Right cardiac atrium (tissue), 5 donors: ENCODE measurements around the gene MAML2. TPM values are rescaled to one million over a fixed set of nuclear protein-coding genes. Genes with fewer than 3 reads are reported as not detected.
A peak's percentile ranks its signal among the peaks of the same experiment; 100 is the strongest.

Source experiments
- ATAC-seq, 2 donors: fragments of 200-7000 bp; cut with Tn5 transposase; one replicate each; pipeline versions ENCODE4 v1.8.0 to v1.9.1; 2020; ENCODE audit warnings: moderate library complexity in 2 of 2, mild to moderate bottlenecking in 1 of 2
- DNase-seq, 3 donors: peaks; one replicate each; pipeline ENCODE4 v3.0.0-alpha.2; 2020
- H3K27ac ChIP-seq: one replicate; pipeline ENCODE4 v1.5.1; 2013; ENCODE audit warnings: mild to moderate bottlenecking, low read length, control low read depth, moderate library complexity
- H3K27me3 ChIP-seq: one replicate; pipeline ENCODE4 v1.6.1; 2013; ENCODE audit not compliant: control insufficient read depth, insufficient read depth
- H3K4me1 ChIP-seq: one replicate; pipeline ENCODE4 v1.6.1; 2013; ENCODE audit warnings: low read length; ENCODE audit not compliant: control insufficient read depth, insufficient read depth
- H3K4me3 ChIP-seq: one replicate; pipeline ENCODE4 v1.5.1; 2013; ENCODE audit warnings: low read length, control low read depth
- H3K9me3 ChIP-seq: one replicate; pipeline ENCODE4 v1.6.1; 2013; ENCODE audit warnings: low read length; ENCODE audit not compliant: control insufficient read depth
- WGBS: extraction: QIAGEN DNeasy Blood & Tissue Kit; methylation state at CpG from one replicate; pipeline ENCODE4 v1.1.7; 2013; 5-methylcytosine and 5-hydroxymethylcytosine counted together
- intact Hi-C, 4 donors: fragments of 100-400 bp; cut with DNase I; formaldehyde crosslinking; loops; one replicate each; pipeline versions ENCODE4 v1.11.0 to v1.14.0; 2022 to 2023
- polyA plus RNA-seq: library from polyadenylated mRNA; stranded (reverse); fragments of 200-250 nt; gene quantifications from one replicate; pipeline ENCODE4 v1.2.3, GENCODE V29; 2013
- total RNA-seq, 4 donors: library from RNA; stranded (reverse); fragmentation: NEBNext Ultra II Directional; extraction: Animal tissue kit (Norgen Biotek cat#: 25700); gene quantifications; one replicate each; pipeline ENCODE4 v1.2.1, GENCODE V29; 2021
- donor health status: healthy with polysubstance abuse.
- donor health status: DM: no; HTN: yes; CAD: no.
- donor health status: DM: no; HTN: no; CAD: no.
- donor health status: DM: no; HTN: yes; CAD: no; lungs with severe emphysema.
- donor health status: DM: yes; HTN: yes; CAD: no.

MAML2 gene
- total and polyA plus RNA-seq, 5 donors: 2.7 to 9.9 (median 7.4) TPM

DNA sequence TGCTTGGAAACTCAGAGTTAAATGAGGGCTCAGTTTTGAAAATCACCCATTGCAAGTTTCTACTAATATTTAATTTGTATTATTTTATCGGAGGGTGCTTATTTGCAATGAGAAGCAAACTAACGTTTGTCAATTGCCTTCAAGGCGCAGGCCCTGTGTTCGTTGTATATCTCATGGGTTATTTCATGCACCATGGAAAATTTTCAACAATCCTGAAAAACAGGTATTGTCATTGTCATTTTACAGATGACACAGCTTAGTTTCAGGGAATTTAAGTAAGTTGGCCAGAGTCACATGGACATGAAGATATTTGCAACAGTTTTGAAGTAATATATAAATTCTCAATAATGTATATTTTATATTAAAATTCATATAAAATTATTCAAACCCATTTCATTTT is 261.4 kb downstream of the MAML2 start:
- intact Hi-C loops: no loop called here
- H3K9me3 ChIP-seq: no peaks in the 10 kb centered on the region
- DNase-seq (no peak), ATAC-seq (no peak)
- H3K27me3 ChIP-seq: no peaks in the 10 kb centered on the region
- H3K4me3 ChIP-seq: no peak overlapping the region
- H3K27ac ChIP-seq: no peak overlapping the region
- WGBS: 69% methylated on average over 4 of the region's 4 CpGs
- peaks cover 3% of the 10 kb centered on the region for H3K4me1 ChIP-seq

DNA sequence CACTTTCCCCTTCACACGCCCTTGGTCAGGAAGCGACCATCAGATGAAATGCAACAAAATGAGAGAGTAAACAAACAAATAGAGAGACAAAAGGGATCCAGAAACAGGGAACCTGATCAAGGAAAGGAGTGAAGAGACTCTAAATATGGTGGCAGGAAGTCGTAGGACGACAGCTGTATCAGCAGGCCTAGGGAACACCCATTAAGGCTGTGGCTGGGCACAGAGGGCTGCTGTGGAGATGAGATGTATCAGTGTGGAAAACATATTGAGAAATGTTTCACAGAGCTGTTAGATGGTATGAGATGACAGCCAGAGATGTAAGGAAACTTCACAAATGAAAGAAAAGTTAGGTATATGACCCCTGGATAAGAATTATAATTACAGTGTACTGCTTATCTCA is 263.3 kb downstream of the MAML2 start:
- H3K4me3 ChIP-seq: no peak overlapping the region
- no peaks in the 10 kb centered on the region for H3K27me3 ChIP-seq
- H3K27ac ChIP-seq: no peak overlapping the region
- 88% methylated on average over 4 of the region's 4 CpGs for WGBS
- peaks cover 10% of the 10 kb centered on the region for H3K4me1 ChIP-seq
- ATAC-seq (no peak), DNase-seq (no peak)
- intact Hi-C loops: no loop called here
- H3K9me3 ChIP-seq: no peaks in the 10 kb centered on the region

DNA sequence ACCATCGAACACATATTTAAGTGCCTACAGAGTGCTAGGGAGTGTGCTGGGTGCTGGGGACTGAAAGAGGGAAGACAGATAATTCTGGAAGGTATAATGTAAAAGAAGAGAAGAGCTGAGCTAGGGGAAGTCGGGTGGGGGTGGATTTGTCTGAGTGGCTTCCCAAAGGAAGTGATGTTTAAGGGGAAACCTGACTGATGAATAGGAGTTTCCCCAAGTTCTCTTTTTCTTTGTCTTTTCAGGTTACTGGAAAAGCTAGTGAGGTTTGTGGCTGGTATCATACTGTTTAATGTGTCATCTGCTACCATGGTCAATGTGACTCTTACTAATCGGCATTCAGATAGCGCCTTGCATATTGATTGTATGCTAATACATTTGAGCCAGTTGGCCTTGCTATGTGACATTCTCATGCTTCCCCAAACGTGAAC is 267.4 kb downstream of the MAML2 start:
- intact Hi-C loops: no loop called here
- 60% methylated on average over 5 of the region's 5 CpGs for WGBS
- ATAC-seq (no peak), DNase-seq (no peak)
- H3K4me1 ChIP-seq: peaks cover 12% of the 10 kb centered on the region
- no peaks in the 10 kb centered on the region for H3K27me3 ChIP-seq
- no peaks in the 10 kb centered on the region for H3K9me3 ChIP-seq
- no peak overlapping the region for H3K4me3 ChIP-seq
- H3K27ac ChIP-seq: no peak overlapping the region

DNA sequence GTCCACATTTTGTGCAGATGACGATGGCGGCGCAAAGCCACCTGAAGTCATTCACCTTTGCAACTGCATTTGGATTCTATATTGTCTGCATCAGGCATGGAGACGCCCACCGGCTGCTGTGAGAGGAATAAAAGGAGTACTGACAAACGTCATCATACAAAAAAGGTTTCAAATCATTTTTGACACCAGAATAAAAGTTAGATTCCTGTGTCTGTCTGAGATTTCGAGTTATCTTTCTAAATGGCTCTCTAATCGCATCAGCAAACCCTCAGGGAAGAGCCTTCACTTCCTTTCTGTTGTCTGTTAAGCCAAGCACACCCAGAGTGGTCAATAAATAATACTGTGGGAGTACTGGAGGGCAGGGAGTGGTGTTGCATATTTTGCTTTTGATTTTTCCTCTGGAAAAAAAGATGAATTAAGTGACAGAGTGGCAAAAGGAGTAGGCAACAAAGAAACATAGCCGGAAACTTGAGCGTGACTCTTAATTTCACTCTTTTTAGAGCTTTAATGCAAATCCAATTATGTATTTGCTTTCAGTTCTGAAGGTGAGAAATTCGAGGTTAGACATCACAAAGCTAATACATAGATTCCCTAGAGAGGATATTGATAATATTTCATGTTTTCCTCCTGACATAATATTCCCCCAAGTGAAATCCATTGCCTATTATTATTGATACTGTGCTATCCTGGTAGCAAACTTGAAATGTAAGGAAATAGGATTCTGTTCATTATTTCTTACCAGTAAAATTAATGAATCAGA is 268.3 kb downstream of the MAML2 start:
- Histone ChIP-seq H3K4me1 (peaks cover 12% of the 10 kb centered on the region), H3K9me3 (no peaks in the 10 kb centered on the region), H3K4me3 (no peak overlapping the region), H3K27me3 (no peaks in the 10 kb centered on the region), H3K27ac (no peak overlapping the region)
- DNase-seq: peak in 1 of 3 donors; percentile 39
- 59% methylated on average over 11 of the region's 11 CpGs for WGBS
- intact Hi-C loops: no loop called here
- no peak for ATAC-seq

DNA sequence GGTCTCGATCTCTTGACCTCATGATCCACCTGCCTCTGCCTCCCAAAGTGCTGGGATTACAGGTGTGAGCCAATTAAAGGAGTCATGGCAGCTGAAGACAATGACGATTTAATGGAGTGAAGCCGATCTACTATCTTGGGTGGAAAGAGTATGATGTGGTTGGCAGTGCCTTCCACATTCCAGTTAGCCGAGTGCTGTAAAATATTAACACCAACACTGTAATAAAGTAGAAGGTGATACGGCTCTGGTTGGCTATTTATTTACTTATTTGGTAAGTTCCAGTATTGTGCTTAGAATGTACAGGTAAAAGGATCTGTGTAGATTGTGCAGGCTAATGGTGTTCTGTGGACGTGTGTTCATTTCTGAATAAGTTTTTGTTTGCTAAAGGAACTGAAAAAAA is 269.5 kb downstream of the MAML2 start:
- 97% methylated on average over 6 of the region's 6 CpGs for WGBS
- DNase-seq (no peak), ATAC-seq (no peak)
- H3K27me3 ChIP-seq: no peaks in the 10 kb centered on the region
- intact Hi-C loops: no loop called here
- H3K27ac ChIP-seq: no peak overlapping the region
- no peaks in the 10 kb centered on the region for H3K9me3 ChIP-seq
- H3K4me3 ChIP-seq: no peak overlapping the region
- peaks cover 12% of the 10 kb centered on the region for H3K4me1 ChIP-seq

DNA sequence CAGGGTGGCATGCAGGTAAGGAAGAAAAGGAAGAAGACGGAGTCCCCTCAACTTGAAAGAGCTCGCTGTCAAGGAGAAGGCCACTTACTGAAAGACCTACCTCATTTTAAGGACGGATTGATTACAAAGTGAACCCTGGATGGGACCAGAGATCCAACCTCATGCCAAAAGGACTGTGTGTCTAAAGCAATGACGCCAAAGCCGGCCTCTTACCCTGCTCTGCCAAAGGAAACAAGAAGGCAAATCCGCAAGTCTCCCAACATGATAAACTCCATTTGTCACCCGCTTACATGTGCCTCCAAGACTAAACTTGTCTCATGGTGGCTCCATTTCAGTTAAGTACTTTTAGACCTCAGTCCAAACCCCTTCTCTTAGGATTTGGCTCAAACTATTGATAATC is 270.4 kb downstream of the MAML2 start:
- no peaks in the 10 kb centered on the region for H3K9me3 ChIP-seq
- peak; percentile 76 to 80 for ATAC-seq

DNA sequence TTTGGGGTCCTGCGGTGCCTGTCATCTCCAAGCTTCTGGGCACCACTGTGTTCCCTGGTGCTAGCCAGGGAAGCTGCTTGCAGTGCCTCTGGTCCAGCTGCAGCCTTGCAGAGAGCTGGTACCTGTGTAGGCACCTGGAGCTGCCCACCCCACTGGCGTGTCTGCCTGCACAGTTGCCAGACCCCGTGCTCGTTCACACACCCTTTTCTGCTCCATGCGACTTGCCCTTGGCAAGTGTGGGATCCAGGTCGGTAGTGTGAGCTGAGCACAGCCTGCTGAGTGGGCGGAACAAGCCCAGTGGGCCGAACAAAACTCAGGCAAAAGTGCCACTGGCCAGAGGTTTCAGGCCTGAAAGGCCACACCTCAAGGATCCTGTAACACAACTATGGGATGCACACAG is 272.5 kb downstream of the MAML2 start:
- peaks cover 6% of the 10 kb centered on the region for H3K4me1 ChIP-seq
- peak in 2 of 3 donors; percentile 45 to 49 for DNase-seq
- H3K9me3 ChIP-seq: no peaks in the 10 kb centered on the region
- H3K27me3 ChIP-seq: no peaks in the 10 kb centered on the region
- intact Hi-C loops: no loop called here
- no peak overlapping the region for H3K27ac ChIP-seq
- WGBS: 74% methylated on average over 8 of the region's 8 CpGs
- peak in 1 of 2 donors; percentile 10 for ATAC-seq
- no peak overlapping the region for H3K4me3 ChIP-seq

More for the DNA sequence above, 270.4 kb downstream of the MAML2 start:
- no peak overlapping the region for H3K27ac ChIP-seq
- peaks cover 12% of the 10 kb centered on the region for H3K4me1 ChIP-seq
- DNase-seq: peak; percentile 76 to 92 (median 80)
- H3K27me3 ChIP-seq: no peaks in the 10 kb centered on the region
- WGBS: 69% methylated on average over 7 of the region's 7 CpGs
- no peak overlapping the region for H3K4me3 ChIP-seq
- intact Hi-C loops: no loop called here

DNA sequence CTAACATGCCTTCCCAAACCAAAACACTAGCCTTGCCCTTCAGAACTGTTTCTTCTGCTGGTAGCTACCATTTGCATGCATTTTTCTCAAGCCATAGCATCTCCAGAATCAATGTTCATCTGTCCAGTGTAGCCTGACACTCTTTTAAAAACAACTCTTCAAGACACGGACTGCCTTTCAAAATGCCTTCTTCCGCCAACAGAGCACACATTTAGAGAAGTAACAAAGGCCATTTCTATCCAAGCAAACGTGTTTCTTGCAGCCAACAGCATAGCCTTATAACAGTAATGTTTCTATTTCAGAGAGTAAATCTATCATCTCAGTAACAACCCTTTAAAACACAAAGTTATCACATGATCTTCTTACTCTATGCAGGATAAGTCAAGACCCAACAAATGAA is 275.8 kb downstream of the MAML2 start:
- Histone ChIP-seq H3K27ac (no peak overlapping the region), H3K9me3 (no peaks in the 10 kb centered on the region), H3K4me3 (no peak overlapping the region), H3K27me3 (no peaks in the 10 kb centered on the region), H3K4me1 (peaks cover 2% of the 10 kb centered on the region)
- DNase-seq: no peak
- no peak for ATAC-seq
- intact Hi-C loops: no loop called here
- 79% methylated on average over 3 of the region's 3 CpGs for WGBS

DNA sequence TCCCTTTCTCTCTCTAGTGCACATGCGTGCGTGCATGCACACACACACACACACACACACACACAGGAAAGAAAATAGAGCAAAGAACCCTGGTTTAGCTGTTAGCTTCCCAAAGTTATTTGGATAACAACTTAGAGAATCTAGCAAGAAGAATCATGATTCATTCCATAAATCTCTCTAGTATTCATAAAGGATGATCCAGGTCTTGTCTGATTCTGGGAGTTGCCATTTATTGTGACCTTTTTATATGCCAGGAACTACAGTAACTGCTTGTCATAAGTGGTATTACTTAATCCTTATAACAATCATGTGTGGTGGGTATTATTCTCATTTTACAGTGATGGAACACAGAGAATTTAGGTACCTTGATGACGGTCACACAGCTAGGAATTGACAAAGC is 277.6 kb downstream of the MAML2 start:
- intact Hi-C loops: no loop called here
- ATAC-seq: no peak
- 86% methylated on average over 3 of the region's 3 CpGs for WGBS

DNA sequence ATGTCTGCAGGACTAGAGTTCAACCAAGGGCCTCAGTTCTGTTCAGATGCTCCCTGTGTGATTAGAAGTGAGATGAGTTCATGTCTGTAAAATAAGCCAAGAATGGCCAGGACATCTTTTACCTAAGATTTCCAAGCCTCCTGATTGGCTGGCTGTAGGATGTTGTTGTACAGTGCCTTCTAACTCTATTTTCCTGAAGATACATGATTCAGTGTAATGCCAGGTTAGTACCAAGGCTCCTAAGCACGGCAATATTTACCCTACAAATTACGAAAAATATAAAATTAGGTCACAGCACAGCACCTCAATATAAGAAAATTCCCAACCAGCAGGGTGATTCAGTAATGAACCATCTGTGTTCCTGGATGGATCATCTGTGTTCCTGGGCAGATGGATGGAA is 279.1 kb downstream of the MAML2 start:
- Histone ChIP-seq H3K9me3 (no peaks in the 10 kb centered on the region), H3K4me1 (peaks cover 2% of the 10 kb centered on the region), H3K27me3 (no peaks in the 10 kb centered on the region), H3K27ac (no peak overlapping the region), H3K4me3 (no peak overlapping the region)
- WGBS: over 99% methylated on average over 2 of the region's 2 CpGs
- no peak for ATAC-seq
- intact Hi-C loops: no loop called here
- no peak for DNase-seq

More for the DNA sequence above, 277.6 kb downstream of the MAML2 start:
- Histone ChIP-seq H3K27me3 (no peaks in the 10 kb centered on the region), H3K4me1 (peaks cover 2% of the 10 kb centered on the region), H3K9me3 (no peaks in the 10 kb centered on the region), H3K27ac (no peak overlapping the region), H3K4me3 (no peak overlapping the region)
- no peak for DNase-seq

DNA sequence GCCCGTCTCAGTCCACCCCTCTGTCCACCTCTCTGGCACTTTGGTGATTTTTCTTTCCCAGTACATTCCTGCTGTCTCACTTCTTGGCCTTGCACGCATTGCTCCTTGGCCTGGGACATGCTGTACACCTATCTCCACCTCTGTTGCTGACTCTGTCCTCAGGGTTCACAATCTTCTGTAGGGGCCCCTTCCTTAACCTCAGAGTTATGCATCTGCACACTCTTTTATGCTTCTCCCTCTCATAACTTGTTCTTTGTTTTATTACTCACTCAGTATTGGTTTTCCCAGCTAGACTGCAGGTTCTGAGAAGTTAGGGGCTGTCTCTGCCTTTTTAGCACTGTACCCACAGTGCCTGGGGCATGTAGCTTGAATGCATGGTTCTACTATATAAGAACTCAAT is 279.9 kb downstream of the MAML2 start:
- Histone ChIP-seq H3K4me1 (peaks cover 2% of the 10 kb centered on the region), H3K27me3 (no peaks in the 10 kb centered on the region), H3K4me3 (no peak overlapping the region), H3K27ac (no peak overlapping the region), H3K9me3 (no peaks in the 10 kb centered on the region)
- DNase-seq: no peak
- WGBS: 97% methylated on average over 2 of the region's 2 CpGs
- intact Hi-C loops: no loop called here
- no peak for ATAC-seq

DNA sequence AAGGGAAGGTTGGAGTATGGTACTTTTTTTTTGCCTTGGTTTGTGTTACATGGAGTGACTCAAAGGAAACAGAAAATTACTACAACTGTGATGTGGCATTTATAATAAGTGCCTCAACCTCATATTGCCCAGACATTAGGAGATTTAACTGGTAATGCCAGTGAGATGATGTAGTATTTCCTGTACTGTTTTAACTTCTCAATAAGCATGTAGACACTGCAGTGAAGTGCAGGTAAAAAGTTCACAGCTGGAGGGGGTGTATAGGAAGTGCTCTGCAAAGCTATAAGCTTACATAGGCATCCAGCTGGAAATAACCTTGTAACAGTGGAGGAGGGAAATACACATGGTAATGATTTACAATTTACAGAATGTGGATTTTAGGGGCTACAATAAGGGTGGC is 280.9 kb downstream of the MAML2 start:
- Histone ChIP-seq H3K9me3 (no peaks in the 10 kb centered on the region), H3K27me3 (no peaks in the 10 kb centered on the region), H3K4me1 (peaks cover 2% of the 10 kb centered on the region), H3K4me3 (no peak overlapping the region), H3K27ac (no peak overlapping the region)
- ATAC-seq: no peak
- intact Hi-C loops: no loop called here
- no peak for DNase-seq
